Ishikawa (cell line): ENCODE measurements around the gene RAI14.

ENCODE experiments used
- EGR1 ChIP-seq: IDR thresholded peaks from 2 replicates; pipeline ENCODE4 v1.6.1; 2012
- MAX ChIP-seq: IDR thresholded peaks from 2 replicates; pipeline ENCODE4 v1.6.1; 2012
- RAD21 ChIP-seq: IDR thresholded peaks from 2 replicates; pipeline ENCODE4 v1.6.1; 2012; ENCODE audit warnings: low read depth
- TEAD4 ChIP-seq: IDR thresholded peaks from 2 replicates; pipeline ENCODE4 v1.6.1; 2012
- YY1 ChIP-seq: IDR thresholded peaks from 2 replicates; pipeline ENCODE4 v1.6.1; 2012; ENCODE audit warnings: low read depth
- ZBTB7A ChIP-seq: IDR thresholded peaks from 2 replicates; pipeline ENCODE4 v1.6.1; 2012; ENCODE audit warnings: low read depth

GRCh38 chr5:34675857-34676256, 19.7 kb downstream of the RAI14 start:
- no peak for TF ChIP-seq ZBTB7A
- no peak for TF ChIP-seq MAX
- TF ChIP-seq YY1 = no peak
- no peak for TF ChIP-seq EGR1
- TF ChIP-seq TEAD4 = no peak
- no peak for TF ChIP-seq RAD21
